Measurements from ENCODE around the gene FBLN5. TPM values are rescaled to one million over a fixed set of nuclear protein-coding genes. Genes with fewer than 3 reads are reported as not detected.

Gene FBLN5
- total and polyA plus RNA-seq, 2 donors (not counting 3 experiments of a cell fraction or from before 2014, with no cell fraction given) = 27.6 to 33.1 TPM

- Histone ChIP-seq H3K4me2 (ENCODE audit: insufficient read depth, low read length) (no peak overlapping the region), H3K27ac (ENCODE audit: insufficient read depth, low read depth, low read length) (no peak overlapping the region), H4K20me1 (replicated peaks; ENCODE audit: control insufficient read depth, extremely low read depth, insufficient read depth, low read length) (no peaks in the 10 kb centered on the region), H3K9ac (replicated peaks; ENCODE audit: extremely low read depth, insufficient read depth, low read length) (no peak overlapping the region), H3K36me3 (ENCODE audit: control insufficient read depth in 2 of 2, extremely low read depth in 1 of 2, insufficient read depth in 2 of 2, low read length in 2 of 2) (peaks cover 2 to 10% of the 10 kb centered on the region in 2 experiments), H3K9me1 (replicated peaks; ENCODE audit: control insufficient read depth, extremely low read depth, insufficient read depth, low read length) (no peaks in the 10 kb centered on the region), H3K4me3 (replicated peaks in 1 of 3; ENCODE audit: insufficient read depth in 1 of 3, low read depth in 1 of 3, low read length in 3 of 3) (no peak overlapping the region), H3K4me1 (ENCODE audit: control insufficient read depth, extremely low read depth, insufficient read depth, low read length) (peaks cover 10% of the 10 kb centered on the region), H3K79me2 (ENCODE audit: control insufficient read depth, insufficient read depth, low read length) (peaks cover 2% of the 10 kb centered on the region), H2AFZ (ENCODE audit: low read depth, low read length) (no peak overlapping the region), H3K27me3 (ENCODE audit: control insufficient read depth in 2 of 2, insufficient read depth in 2 of 2, low read length in 2 of 2) (no peaks in the 10 kb centered on the region), H3K9me3 (replicated peaks; ENCODE audit: control insufficient read depth, insufficient read depth, low read length) (no peaks in the 10 kb centered on the region)
- ChIA-PET CTCF (interaction anchor here (0.8 to 5.0 kb wide), 5 partner anchors 14 to 30 kb away, joined by 3 to 29 read pairs (median 5); no protein-coding TSS in a partner anchor), POLR2A (no interaction called here)
- dilution Hi-C loops (cut with MboI; ENCODE audit: extremely low pct_ligation_motif_present, low sequenced_read_pairs) (no loop called here), intact Hi-C loops (cut with micrococcal nuclease) (no loop called here)
- BruUV-seq (replicated peaks) = no TSS peak
- no peak for FAIRE-seq
- no peak for TF ChIP-seq EZH2 (IDR thresholded peaks at IDR 0.05; ENCODE audit: borderline replicate concordance, low read depth, low read length, severe bottlenecking)
- no peak for TF ChIP-seq CTCF (IDR thresholded peaks at IDR 0.05; ENCODE audit: extremely low read depth in 1 of 2, insufficient read depth in 1 of 2, low read depth in 1 of 2, low read length in 2 of 2)
- no peak for TF ChIP-seq POLR2A (IDR thresholded peaks at IDR 0.05; ENCODE audit: low read depth, low read length)
- TF ChIP-seq MAX (IDR thresholded peaks at IDR 0.05; ENCODE audit: insufficient read depth, insufficient read length) = no peak
- no peak for TF ChIP-seq POLR2AphosphoS5 (IDR thresholded peaks at IDR 0.05; ENCODE audit: insufficient read depth, low read depth, low read length)
- no peak for TF ChIP-seq JUN (IDR thresholded peaks at IDR 0.05; ENCODE audit: borderline replicate concordance, insufficient read depth, insufficient read length, low read depth)
- no peak for TF ChIP-seq GATA2 (IDR thresholded peaks at IDR 0.05; ENCODE audit: insufficient read depth, insufficient read length, low read depth, low read length)
- TF ChIP-seq MYC (IDR thresholded peaks at IDR 0.05; ENCODE audit: low read depth, low read length) = no peak
- TF ChIP-seq FOS (IDR thresholded peaks at IDR 0.05; ENCODE audit: borderline replicate concordance, insufficient read depth, low read length) = no peak
- no peak for DNase-seq (ENCODE audit: low read depth, low spot score)
Observed at GRCh38 chr14:91975763-91976162, 28.3 kb upstream of the FBLN5 start.

All from endothelial cell of umbilical vein (primary cell).